Neural cell (in vitro differentiated cells): Measurements from ENCODE around the gene ATXN10. TPM values are rescaled to one million over a fixed set of nuclear protein-coding genes. Genes with fewer than 3 reads are reported as not detected.

ENCODE experiments used
- H2AFZ ChIP-seq: fragments of 200-600, 300-800 bp; sonication (generic), shearing (Covaris generic); 2 replicates; pipeline ENCODE4 v1.6.0; 2014; ENCODE audit warnings: low read depth, mild to moderate bottlenecking, antibody characterized with exemption, low read length, moderate library complexity
- H3F3A ChIP-seq: fragments of 200-600 bp; shearing (Covaris generic); 2 replicates; pipeline ENCODE4 v1.6.1; 2016; ENCODE audit warnings: mild to moderate bottlenecking, moderate library complexity, mixed read lengths, antibody characterized with exemption, low read length; ENCODE audit not compliant: insufficient read depth, poor library complexity, severe bottlenecking
- H3K27ac ChIP-seq: fragments of 200-600, 300-800 bp; sonication (generic), shearing (Covaris generic); 2 replicates; pipeline ENCODE4 v1.5.1; 2014; ENCODE audit warnings: mild to moderate bottlenecking, low read length, moderate library complexity
- H3K27me3 ChIP-seq: fragments of 300-800, 200-600 bp; sonication (generic), shearing (Covaris generic); 2 replicates; pipeline ENCODE4 v1.6.0; 2014; ENCODE audit warnings: mild to moderate bottlenecking, low read depth, low read length, moderate library complexity; ENCODE audit not compliant: insufficient read depth
- H3K36me3 ChIP-seq: fragments of 300-800, 200-600 bp; sonication (generic), shearing (Covaris generic); 2 replicates; pipeline ENCODE4 v1.5.1; 2014; ENCODE audit warnings: mild to moderate bottlenecking, antibody characterized with exemption, low read length, moderate library complexity; ENCODE audit not compliant: insufficient read depth
- H3K4me2 ChIP-seq: fragments of 300-800, 200-600 bp; sonication (generic), shearing (Covaris generic); 2 replicates; pipeline ENCODE4 v1.6.0; 2014; ENCODE audit warnings: mild to moderate bottlenecking, low read length
- H3K4me3 ChIP-seq: fragments of 300-800, 200-600 bp; sonication (generic), shearing (Covaris generic); 2 replicates; pipeline ENCODE4 v1.5.1; 2014; ENCODE audit warnings: mild to moderate bottlenecking, low read length, moderate library complexity
- H3K79me2 ChIP-seq: fragments of 200-600 bp; shearing (Covaris generic); replicated peaks from 2 replicates; pipeline ENCODE4 v1.6.0; 2014; ENCODE audit warnings: mild to moderate bottlenecking, low read length, moderate library complexity; ENCODE audit not compliant: insufficient read depth
- H3K9ac ChIP-seq: fragments of 300-800, 200-600 bp; sonication (generic), shearing (Covaris generic); 2 replicates; pipeline ENCODE4 v1.6.1; 2016; ENCODE audit warnings: mild to moderate bottlenecking, low read length, mixed read lengths
- H3K9me2 ChIP-seq: fragments of 200-600 bp; shearing (Covaris generic); 2 replicates; pipeline ENCODE4 v1.6.1; 2016; ENCODE audit warnings: mild to moderate bottlenecking, low read length, mixed read lengths; ENCODE audit not compliant: insufficient read depth
- H3K9me3 ChIP-seq: fragments of 200-600, 300-800 bp; sonication (generic), shearing (Covaris generic); 2 replicates; pipeline ENCODE4 v1.6.1; 2016; ENCODE audit warnings: mild to moderate bottlenecking, mixed run types, low read length, moderate library complexity, mixed read lengths
- H4K20me1 ChIP-seq: fragments of 200-600 bp; shearing (Covaris generic); 2 replicates; pipeline ENCODE4 v1.6.1; 2016; ENCODE audit warnings: mild to moderate bottlenecking, mixed run types; ENCODE audit not compliant: insufficient read depth
- EP300 ChIP-seq: fragments of 450-650 bp; conservative IDR thresholded peaks from 2 replicates; pipeline ENCODE4 v1.6.1; 2014; ENCODE audit warnings: antibody characterized with exemption, mild to moderate bottlenecking, moderate library complexity; ENCODE audit not compliant: poor library complexity, severe bottlenecking
- EZH2 ChIP-seq: fragments of 200-600, 300-800 bp; shearing (Covaris generic), sonication (generic); IDR thresholded peaks from 2 replicates; pipeline ENCODE4 v1.6.1; 2014; ENCODE audit warnings: antibody characterized with exemption, low read length, borderline replicate concordance, mild to moderate bottlenecking; ENCODE audit not compliant: insufficient read depth, poor library complexity, severe bottlenecking
- MXI1 ChIP-seq: fragments of 450-650 bp; conservative IDR thresholded peaks from 2 replicates; pipeline ENCODE4 v1.6.1; 2014; ENCODE audit warnings: antibody characterized with exemption, mild to moderate bottlenecking; ENCODE audit not compliant: poor library complexity, severe bottlenecking
- POLR2AphosphoS5 ChIP-seq: IDR thresholded peaks from 2 replicates; pipeline ENCODE4 v1.6.1; 2012
- RAD21 ChIP-seq: fragments of 450-650 bp; conservative IDR thresholded peaks from 2 replicates; pipeline ENCODE4 v1.6.1; 2014; ENCODE audit warnings: antibody characterized with exemption, mild to moderate bottlenecking, moderate library complexity
- REST ChIP-seq: IDR thresholded peaks from 2 replicates; pipeline ENCODE4 v1.6.1; 2012; ENCODE audit warnings: borderline replicate concordance
- SMC3 ChIP-seq: fragments of 450-650 bp; conservative IDR thresholded peaks from 2 replicates; pipeline ENCODE4 v1.6.1; 2014; ENCODE audit warnings: antibody characterized with exemption, mild to moderate bottlenecking, moderate library complexity; ENCODE audit not compliant: poor library complexity
- TAF1 ChIP-seq: IDR thresholded peaks from 2 replicates; pipeline ENCODE4 v1.6.1; 2012; ENCODE audit warnings: low read depth
- polyA plus RNA-seq: library from polyadenylated mRNA; depleted of rRNA; stranded (reverse); fragments of >200 nt; gene quantifications from 2 replicates; pipeline ENCODE4 v1.2.3, GENCODE V29; 2014
- TF ChIP-seq, protein P1 (sequence below): fragments of 450-650 bp; IDR thresholded peaks from 2 replicates; pipeline ENCODE4 v1.5.1; 2014; ENCODE audit warnings: antibody characterized with exemption, mild to moderate bottlenecking, moderate library complexity; ENCODE audit not compliant: poor library complexity, severe bottlenecking

The ATXN10 gene
- polyA plus RNA-seq, 1 donor from 2014 or later, result 321 TPM

GRCh38 chr22:45777046-45777851 lies 105.6 kb downstream of the ATXN10 start:
- no peaks in the 10 kb centered on the region for H3K36me3 ChIP-seq
- no peak overlapping the region for H3K27ac ChIP-seq
- no peak overlapping the region for H3K9ac ChIP-seq
- no peak overlapping the region for H2AFZ ChIP-seq
- no peak overlapping the region for H3K4me2 ChIP-seq
- H3F3A ChIP-seq, result no peaks in the 10 kb centered on the region
- H3K79me2 ChIP-seq, result no peaks in the 10 kb centered on the region
- H4K20me1 ChIP-seq, result no peaks in the 10 kb centered on the region
- no peaks in the 10 kb centered on the region for H3K9me2 ChIP-seq
- TF ChIP-seq RAD21 (no peak), SMC3 (no peak), REST (no peak), TAF1 (no peak), MXI1 (no peak), EP300 (no peak)
- TF ChIP-seq, protein P1, sequence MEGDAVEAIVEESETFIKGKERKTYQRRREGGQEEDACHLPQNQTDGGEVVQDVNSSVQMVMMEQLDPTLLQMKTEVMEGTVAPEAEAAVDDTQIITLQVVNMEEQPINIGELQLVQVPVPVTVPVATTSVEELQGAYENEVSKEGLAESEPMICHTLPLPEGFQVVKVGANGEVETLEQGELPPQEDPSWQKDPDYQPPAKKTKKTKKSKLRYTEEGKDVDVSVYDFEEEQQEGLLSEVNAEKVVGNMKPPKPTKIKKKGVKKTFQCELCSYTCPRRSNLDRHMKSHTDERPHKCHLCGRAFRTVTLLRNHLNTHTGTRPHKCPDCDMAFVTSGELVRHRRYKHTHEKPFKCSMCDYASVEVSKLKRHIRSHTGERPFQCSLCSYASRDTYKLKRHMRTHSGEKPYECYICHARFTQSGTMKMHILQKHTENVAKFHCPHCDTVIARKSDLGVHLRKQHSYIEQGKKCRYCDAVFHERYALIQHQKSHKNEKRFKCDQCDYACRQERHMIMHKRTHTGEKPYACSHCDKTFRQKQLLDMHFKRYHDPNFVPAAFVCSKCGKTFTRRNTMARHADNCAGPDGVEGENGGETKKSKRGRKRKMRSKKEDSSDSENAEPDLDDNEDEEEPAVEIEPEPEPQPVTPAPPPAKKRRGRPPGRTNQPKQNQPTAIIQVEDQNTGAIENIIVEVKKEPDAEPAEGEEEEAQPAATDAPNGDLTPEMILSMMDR, result no peak
- H3K9me3 ChIP-seq, result no peaks in the 10 kb centered on the region
- no peaks in the 10 kb centered on the region for H3K27me3 ChIP-seq
- no peak overlapping the region for H3K4me3 ChIP-seq

DNA sequence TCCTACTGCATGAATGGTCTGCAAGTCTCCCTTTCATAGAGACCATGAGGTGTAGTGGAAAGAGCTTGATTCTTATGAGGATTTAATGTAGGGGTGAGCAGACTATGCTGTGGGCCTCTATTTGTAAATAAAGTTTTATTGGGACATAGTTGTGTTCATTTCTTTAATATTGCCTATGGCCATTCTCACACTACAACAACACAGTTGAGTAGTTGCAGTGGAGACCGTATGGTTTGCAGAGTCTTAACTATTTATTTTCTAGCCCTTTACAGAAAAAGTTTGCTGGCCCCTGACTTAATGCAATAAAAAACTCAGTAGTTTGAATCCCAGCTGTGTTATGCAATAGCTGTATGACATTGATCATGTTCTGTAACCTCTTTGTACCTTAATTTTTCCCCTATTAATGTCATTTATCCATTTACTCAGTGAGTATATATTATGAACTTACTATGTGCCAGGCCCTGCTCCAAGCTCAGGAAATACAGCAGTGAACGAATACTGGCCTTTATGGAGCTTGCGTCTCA lies 106.3 kb downstream of the ATXN10 start:
- Histone ChIP-seq H4K20me1 (no peaks in the 10 kb centered on the region), H3K9me2 (no peaks in the 10 kb centered on the region), H2AFZ (no peak overlapping the region), H3K27me3 (no peaks in the 10 kb centered on the region), H3K27ac (no peak overlapping the region), H3F3A (no peaks in the 10 kb centered on the region), H3K79me2 (no peaks in the 10 kb centered on the region), H3K9me3 (no peaks in the 10 kb centered on the region), H3K9ac (no peak overlapping the region), H3K4me2 (no peak overlapping the region), H3K36me3 (no peaks in the 10 kb centered on the region), H3K4me3 (no peak overlapping the region)
- TF ChIP-seq TAF1 (no peak), EP300 (no peak), REST (no peak), RAD21 (no peak), MXI1 (no peak), POLR2AphosphoS5 (no peak), SMC3 (no peak), EZH2 (no peak)
- TF ChIP-seq, protein P1, result no peak
